ENCODE data around the gene F10. TPM values are rescaled to one million over a fixed set of nuclear protein-coding genes. Genes with fewer than 3 reads are reported as not detected.

The F10 gene
- total and polyA plus RNA-seq, 2 of the 13 experiments (the other 11 are each of a cell fraction or from before 2014, with no cell fraction given) = 58.4 to 237 TPM

DNA sequence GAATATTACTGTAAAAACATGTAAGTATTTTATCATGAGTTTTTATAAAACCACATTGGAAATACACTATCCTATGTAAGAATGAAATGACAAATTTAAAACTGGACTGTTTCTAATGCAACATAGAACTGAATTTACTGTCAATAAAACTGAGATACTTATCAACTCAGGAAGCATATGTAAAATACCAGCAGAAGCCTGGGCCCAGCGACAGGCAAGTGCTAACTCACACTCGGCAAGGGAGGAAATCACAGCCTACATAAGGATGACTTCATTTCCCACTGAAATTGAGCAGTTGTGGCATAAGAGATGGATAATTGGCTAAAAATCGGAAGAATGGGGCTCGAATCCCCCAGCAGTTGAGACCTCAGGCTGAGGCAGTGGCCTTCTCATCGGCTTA, 47.9 kb downstream of the F10 start:
- FAIRE-seq (no peak), ATAC-seq (no peak), DNase-seq (ENCODE audit: low spot score) (no peak)
- Histone ChIP-seq H3K27me3 (ENCODE audit: control insufficient read depth in 1 of 2, insufficient read depth in 2 of 2, low read length in 2 of 2) (no peaks in the 10 kb centered on the region), H3K27ac (ENCODE audit: extremely low read length, insufficient read depth, low read length) (no peak overlapping the region), H2AFZ (ENCODE audit: low read length) (no peak overlapping the region), H3K79me2 (ENCODE audit: insufficient read depth, low read length) (no peaks in the 10 kb centered on the region), H3K36me3 (replicated peaks in 1 of 2; ENCODE audit: control insufficient read depth in 1 of 2, insufficient read depth in 2 of 2, low read length in 2 of 2) (peaks cover 0 to 26% of the 10 kb centered on the region in 2 experiments; a peak in 4 of 5 replicates), H4K20me1 (ENCODE audit: insufficient read depth, low read length) (no peaks in the 10 kb centered on the region), H3K9me3 (ENCODE audit: low read length) (no peaks in the 10 kb centered on the region), H3K4me2 (ENCODE audit: low read depth, low read length) (peak overlapping the region; percentile 78), H3K4me3 (replicated peaks in 1 of 3; ENCODE audit: insufficient read depth in 1 of 3, low read depth in 2 of 3, low read length in 3 of 3) (no peak overlapping the region), H3K4me1 (ENCODE audit: insufficient read depth, low read length) (peaks cover 39% of the 10 kb centered on the region), H3K9ac (ENCODE audit: insufficient read depth, low read depth, low read length) (0 out of 2 replicates have a peak overlapping the region, but pooled peaks have one; percentile 12)
- intact Hi-C loops (cut with micrococcal nuclease; ENCODE audit: unreplicated experiment) = no loop called here
- BruUV-seq (replicated peaks) = TSS peak; percentile 48
- POLR2A ChIA-PET = interaction anchor here (1.2 to 2.3 kb wide), 8 partner anchors 9 to 48 kb away, joined by 3 to 13 read pairs (median 10); partner anchors contain the start of genes CUL4A, F10, PCID2 and PROZ
- in situ Hi-C loops (cut with HindIII; ENCODE audit: extremely low pct_ligation_motif_present, low pct_unique_long_range_greater_than_20kb) = no loop called here
- CTCF ChIA-PET (ENCODE audit: low intra/inter-chr PET ratio, low total read pairs) = no interaction called here
- 63% methylated on average over 5 of the region's 5 CpGs for WGBS (ENCODE audit: low lambda C conversion rate)
- TF ChIP-seq THYN1 (CRISPR knock-in tag; IDR thresholded peaks at IDR 0.05; ENCODE audit: borderline replicate concordance, low read depth) (no peak), GABPB1 (CRISPR knock-in tag; IDR thresholded peaks at IDR 0.05) (no peak), ELF4 (CRISPR knock-in tag; IDR thresholded peaks at IDR 0.05; ENCODE audit: borderline replicate concordance) (no peak), TEAD3 (CRISPR knock-in tag; optimal IDR thresholded peaks at IDR 0.05; ENCODE audit: borderline replicate concordance) (peak; percentile 32), ZNF414 (CRISPR knock-in tag; IDR thresholded peaks at IDR 0.05) (0 out of 2 replicates have a peak, but pooled peaks have one; percentile 13), ZNF558 (CRISPR knock-in tag; IDR thresholded peaks at IDR 0.05; ENCODE audit: borderline replicate concordance) (no peak)
